AG09319 (cell line): ENCODE results near the gene DUSP18.
"Not testable (repeated sequence)": the region's sequence is repeated elsewhere in the genome, so short reads cannot be mapped to it uniquely, and the experiment has no call there.

Experiments used
- DNase-seq: peaks from one replicate; pipeline ENCODE4 v3.0.0-alpha.2; 2010; ENCODE audit warnings: low read depth; ENCODE audit errors: extremely low read depth
- CTCF ChIP-seq: IDR thresholded peaks from 2 replicates; pipeline ENCODE4 v1.5.1; 2011; ENCODE audit warnings: low read depth, mild to moderate bottlenecking, inconsistent platforms, low read length, moderate library complexity

Gene DUSP18

GRCh38 chr22:30636226-30637077 is 31.2 kb downstream of the DUSP18 start:
- no peak for DNase-seq

GRCh38 chr22:30635273-30636225 is 32.1 kb downstream of the DUSP18 start, which contains the start of gene SLC35E4:
SLC35E4 (plus strand) TSS chr22:30635781; CDS start chr22:30636451, 670 bp downstream.
- peak; percentile 27 for TF ChIP-seq CTCF
- peak; percentile 78 for DNase-seq

More at GRCh38 chr22:30636226-30637077, 31.2 kb downstream of the DUSP18 start:
- TF ChIP-seq CTCF, result no peak

- TF ChIP-seq CTCF, result peak; percentile 96
- DNase-seq, result peak; percentile 56
Measured at GRCh38 chr22:30634471-30635233, 33.0 kb downstream of the DUSP18 start.

GRCh38 chr22:30631469-30631868 is 36.2 kb downstream of the DUSP18 start:
- not testable (repeated sequence) for DNase-seq

- DNase-seq, result no peak
Measured at GRCh38 chr22:30628491-30628890, 39.2 kb downstream of the DUSP18 start.

GRCh38 chr22:30627471-30627870 is 40.2 kb downstream of the DUSP18 start:
- TF ChIP-seq CTCF, result no peak
- DNase-seq, result no peak

More at GRCh38 chr22:30628491-30628890, 39.2 kb downstream of the DUSP18 start:
- no peak for TF ChIP-seq CTCF

GRCh38 chr22:30626413-30626812 is 41.3 kb downstream of the DUSP18 start:
- no peak for DNase-seq
- no peak for TF ChIP-seq CTCF

- not testable (repeated sequence) for DNase-seq
Measured at GRCh38 chr22:30619909-30620308, 47.8 kb downstream of the DUSP18 start.
